Kidney (tissue), 14 donors: ENCODE measurements around the gene NR6A1. TPM values are rescaled to one million over a fixed set of nuclear protein-coding genes. Genes with fewer than 3 reads are reported as not detected.

Experiments
- DNase-seq, 5 donors: peaks; one replicate each; pipeline ENCODE4 v3.0.0-alpha.2; 2013 to 2020
- FAIRE-seq: peaks from 2 replicates; lab custom pipeline; 2012; peaks lifted over from hg19 to GRCh38; lab: Jason Lieb, UNC
- H3K27ac ChIP-seq, 2 donors: one replicate each; pipeline ENCODE4 v1.7.0; 2013; ENCODE audit warnings: low read depth in 2 of 2, low read length in 2 of 2, inconsistent platforms in 1 of 2
- H3K27me3 ChIP-seq: one replicate; pipeline ENCODE4 v1.7.1; 2013; ENCODE audit warnings: low read length, inconsistent platforms; ENCODE audit not compliant: control insufficient read depth, insufficient read depth
- H3K36me3 ChIP-seq, 3 donors: one replicate each; pipeline versions ENCODE4 v1.7.0 to v1.7.1; 2013; ENCODE audit warnings: low read length in 3 of 3, control low read depth in 1 of 3, inconsistent platforms in 1 of 3; ENCODE audit not compliant: insufficient read depth in 3 of 3, control insufficient read depth in 2 of 3
- H3K4me1 ChIP-seq, 3 donors: one replicate each; pipeline versions ENCODE4 v1.7.0 to v1.7.1; 2013; ENCODE audit warnings: low read length in 3 of 3, inconsistent platforms in 1 of 3, low read depth in 1 of 3; ENCODE audit not compliant: control insufficient read depth in 2 of 3, insufficient read depth in 2 of 3
- H3K4me3 ChIP-seq, 3 donors: one replicate each; pipeline versions ENCODE4 v1.7.0 to v1.8.1; 2013; ENCODE audit warnings: low read length in 3 of 3, control low read depth in 1 of 3, inconsistent platforms in 1 of 3
- H3K9ac ChIP-seq, 3 donors: one replicate each; pipeline versions ENCODE4 v1.7.0 to v1.7.1; 2013; ENCODE audit warnings: low read length in 3 of 3, control low read depth in 1 of 3, inconsistent platforms in 1 of 3
- H3K9me3 ChIP-seq, 3 donors: one replicate each; pipeline versions ENCODE4 v1.7.0 to v1.7.1; 2013; ENCODE audit warnings: low read length in 3 of 3, control low read depth in 1 of 3, inconsistent platforms in 1 of 3; ENCODE audit not compliant: control insufficient read depth in 2 of 3, insufficient read depth in 1 of 3
- CTCF ChIP-seq: IDR thresholded peaks from 3 replicates; pipeline ENCODE4 v1.5.1; 2012; ENCODE audit warnings: mild to moderate bottlenecking, moderate library complexity, borderline replicate concordance; ENCODE audit not compliant: insufficient read depth; ENCODE audit errors: extremely low read depth
- intact Hi-C: fragments of 100-400 bp; cut with DNase I; formaldehyde crosslinking; loops from one replicate; pipeline ENCODE4 v1.11.1; 2022
- polyA plus RNA-seq: library from polyadenylated mRNA; stranded (reverse); fragments of 350-450 nt; fragmentation: Illumina TruSeq; extraction: RNeasy Lipid Tissue Mini Kit (QIAGEN cat#74804); gene quantifications from one replicate; pipeline ENCODE4 v1.2.3, GENCODE V29; 2014; ENCODE audit warnings: low read depth, low replicate concordance; ENCODE audit not compliant: insufficient read depth
- total RNA-seq: library from RNA; stranded (reverse); fragmentation: NEBNext Ultra II Directional; extraction: Animal tissue kit (Norgen Biotek cat#: 25700); gene quantifications from one replicate; pipeline ENCODE4 v1.2.1, GENCODE V29; 2021
- donor health status: control.
- donor health status: control.
- donor health status: control.
- donor health status: control.
- donor health status: control.
- donor health status: DM: yes; HTN: yes; CAD: no.
- donor health status: Normal renal cell carcinoma (clear cell type).

NR6A1 gene
- total and polyA plus RNA-seq, 2 donors from 2014 or later: 1.2 to 3.5 TPM

GRCh38 chr9:124599121-124599795 is 171.9 kb downstream of the NR6A1 start:
- Histone ChIP-seq H3K9me3 (no peaks in the 10 kb centered on the region), H3K36me3 (no peaks in the 10 kb centered on the region), H3K9ac (no peak overlapping the region), H3K4me3 (no peak overlapping the region), H3K27ac (no peak overlapping the region), H3K4me1 (peaks cover 0 to 8% (median 0%) of the 10 kb centered on the region in 3 donors), H3K27me3 (no peaks in the 10 kb centered on the region)
- DNase-seq (no peak), FAIRE-seq (no peak)
- intact Hi-C loops: no loop called here
- TF ChIP-seq CTCF: no peak

- Histone ChIP-seq H3K9me3 (no peaks in the 10 kb centered on the region), H3K4me3 (no peak overlapping the region), H3K36me3 (no peaks in the 10 kb centered on the region), H3K27me3 (no peaks in the 10 kb centered on the region), H3K9ac (no peak overlapping the region), H3K27ac (no peak overlapping the region), H3K4me1 (peaks cover 0 to 8% (median 0%) of the 10 kb centered on the region in 3 donors)
- TF ChIP-seq CTCF: no peak
- intact Hi-C loops: no loop called here
- FAIRE-seq (no peak), DNase-seq (no peak)
These were observed 173.1 kb downstream of the NR6A1 start for GRCh38 chr9:124598048-124598447.

DNA sequence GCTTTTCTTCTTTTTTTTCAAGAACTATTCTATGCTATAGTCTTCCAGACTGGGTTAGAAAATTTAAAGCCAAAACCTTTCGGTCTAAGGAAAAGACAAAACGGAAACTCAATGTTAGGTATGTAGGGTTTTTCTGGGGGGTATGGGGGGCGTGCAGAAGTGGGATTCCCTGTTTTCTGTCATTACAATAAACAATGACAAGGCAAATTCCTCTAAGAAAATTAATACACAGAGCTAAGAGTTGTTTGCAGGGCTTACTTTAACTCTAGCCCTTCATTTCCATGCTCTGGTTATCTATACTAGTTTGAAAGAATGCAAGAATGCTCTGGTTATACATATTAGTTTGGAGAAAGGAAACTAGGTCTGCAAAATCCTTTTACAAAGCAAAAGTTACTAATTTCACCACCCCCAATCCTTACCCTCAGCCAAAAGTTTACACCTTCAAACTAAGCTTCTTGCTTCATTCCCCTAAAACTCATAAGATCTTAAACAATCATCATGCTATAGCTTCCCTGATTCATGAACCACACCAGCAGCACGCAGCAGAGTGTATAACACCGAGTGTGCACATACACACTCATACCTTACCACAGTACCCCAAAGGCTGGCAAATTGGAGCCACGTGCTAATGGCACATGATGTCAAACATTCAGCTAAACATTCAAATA is 174.8 kb downstream of the NR6A1 start:
- no peak overlapping the region for H3K9ac ChIP-seq
- intact Hi-C loops: no loop called here
- H3K27ac ChIP-seq: no peak overlapping the region
- no peak for TF ChIP-seq CTCF
- no peaks in the 10 kb centered on the region for H3K9me3 ChIP-seq
- H3K4me1 ChIP-seq: peaks cover 0 to 8% (median 0%) of the 10 kb centered on the region in 3 donors
- H3K4me3 ChIP-seq: no peak overlapping the region
- FAIRE-seq: no peak
- no peaks in the 10 kb centered on the region for H3K27me3 ChIP-seq
- no peak for DNase-seq
- H3K36me3 ChIP-seq: no peaks in the 10 kb centered on the region
